SU-DHL-6 (cell line): Measurements from ENCODE around the gene KIN.

Experiments used
- H2AFZ ChIP-seq: fragments of 200-600 bp; sonication (generic); 2 replicates; pipeline ENCODE4 v1.6.1; 2014; ENCODE audit warnings: low read depth, mild to moderate bottlenecking, moderate library complexity, mixed read lengths, antibody characterized with exemption, low read length; ENCODE audit not compliant: severe bottlenecking
- H3F3A ChIP-seq: fragments of 200-600 bp; shearing (Covaris generic); 2 replicates; pipeline ENCODE4 v1.6.0; 2016; ENCODE audit warnings: antibody characterized with exemption, mild to moderate bottlenecking; ENCODE audit not compliant: insufficient read depth
- H3K27ac ChIP-seq: fragments of 200-600 bp; sonication (generic); 2 replicates; pipeline ENCODE4 v1.5.1; 2016; ENCODE audit warnings: low read depth, mild to moderate bottlenecking, low read length, moderate library complexity, mixed read lengths
- H3K27me3 ChIP-seq: fragments of 200-600 bp; sonication (generic), shearing (Covaris generic); 2 replicates; pipeline ENCODE4 v1.6.0; 2014; ENCODE audit warnings: mild to moderate bottlenecking, low read length
- H3K36me3 ChIP-seq: fragments of 200-600 bp; sonication (generic); 2 replicates; pipeline ENCODE4 v1.6.1; 2014; ENCODE audit warnings: mild to moderate bottlenecking, low read length, mixed read lengths
- H3K4me2 ChIP-seq: fragments of 300-600, 200-600 bp; shearing (Covaris generic), sonication (generic); 2 replicates; pipeline ENCODE4 v1.6.0; 2014; ENCODE audit warnings: low read length, low read depth, mild to moderate bottlenecking; ENCODE audit not compliant: poor library complexity, severe bottlenecking
- H3K4me3 ChIP-seq: fragments of 200-600 bp; sonication (generic); 2 replicates; pipeline ENCODE4 v1.5.1; 2014; ENCODE audit warnings: antibody characterized with exemption, low read length, mild to moderate bottlenecking, mixed read lengths; ENCODE audit not compliant: insufficient read depth, poor library complexity, severe bottlenecking
- H3K79me2 ChIP-seq: fragments of 200-600 bp; sonication (generic); 2 replicates; pipeline ENCODE4 v1.6.1; 2014; ENCODE audit warnings: mild to moderate bottlenecking, low read length, moderate library complexity; ENCODE audit not compliant: insufficient read depth
- H3K9ac ChIP-seq: fragments of 200-600 bp; sonication (generic); 2 replicates; pipeline ENCODE4 v1.7.0; 2014; ENCODE audit warnings: mild to moderate bottlenecking, low read length
- H3K9me2 ChIP-seq: fragments of 200-600 bp; sonication (generic); replicated peaks from 2 replicates; pipeline ENCODE4 v1.6.1; 2014; ENCODE audit warnings: low read length; ENCODE audit not compliant: insufficient read depth
- H3K9me3 ChIP-seq: fragments of 200-600 bp; sonication (generic); 2 replicates; pipeline ENCODE4 v1.6.1; 2014; ENCODE audit warnings: low read length, mixed read lengths; ENCODE audit not compliant: insufficient read depth
- H4K20me1 ChIP-seq: fragments of 200-600 bp; sonication (generic); 2 replicates; pipeline ENCODE4 v1.6.1; 2014; ENCODE audit warnings: low read depth, mild to moderate bottlenecking, antibody characterized with exemption, low read length, moderate library complexity, mixed read lengths
- CTCF ChIP-seq: fragments of 200-600 bp; sonication (generic); IDR thresholded peaks from one replicate; pipeline ENCODE4 v1.5.1; 2017; ENCODE audit warnings: antibody characterized with exemption, mild to moderate bottlenecking, low read length, moderate library complexity; ENCODE audit not compliant: insufficient read depth, poor library complexity, severe bottlenecking
- EZH2phosphoT487 ChIP-seq: fragments of 200-600 bp; sonication (generic), shearing (Covaris generic); conservative IDR thresholded peaks from 2 replicates; pipeline ENCODE4 v1.6.1; 2018; ENCODE audit warnings: mild to moderate bottlenecking, antibody characterized with exemption, low read length, moderate library complexity, mixed read lengths

KIN gene

DNA sequence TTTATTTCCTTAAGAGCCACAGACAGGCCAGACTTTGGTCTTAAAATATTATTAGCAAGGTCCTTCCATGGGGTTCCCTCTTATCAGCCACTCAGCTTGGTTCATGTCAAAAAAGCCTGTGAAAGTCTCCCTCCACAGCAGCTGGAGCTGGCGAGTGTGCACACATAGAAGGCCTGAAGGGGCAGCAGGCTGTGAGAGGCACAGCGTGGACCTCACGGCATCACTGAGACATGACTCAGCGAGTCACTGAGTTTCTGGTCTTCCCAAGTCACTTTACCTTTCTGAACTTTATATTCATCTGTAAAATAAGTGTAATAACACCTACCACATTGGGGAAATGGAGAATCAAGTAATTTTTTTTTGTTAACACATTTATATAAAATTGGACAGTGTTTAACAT, 39.2 kb upstream of the KIN start:
- H3K36me3 ChIP-seq = peaks cover 5% of the 10 kb centered on the region; the same call in 1 of the 2 replicates
- H3K9me3 ChIP-seq = no peaks in the 10 kb centered on the region
- no peak overlapping the region for H2AFZ ChIP-seq
- H3K27ac ChIP-seq = no peak overlapping the region
- no peak overlapping the region for H3K4me2 ChIP-seq
- H3K9ac ChIP-seq = no peak overlapping the region
- no peaks in the 10 kb centered on the region for H4K20me1 ChIP-seq
- no peaks in the 10 kb centered on the region for H3K9me2 ChIP-seq
- no peaks in the 10 kb centered on the region for H3K27me3 ChIP-seq
- TF ChIP-seq EZH2phosphoT487 (no peak), CTCF (no peak)
- H3K4me3 ChIP-seq = no peak overlapping the region
- H3K79me2 ChIP-seq = peaks cover 5% of the 10 kb centered on the region; the same call in 1 of the 2 replicates
- no peaks in the 10 kb centered on the region for H3F3A ChIP-seq

- Histone ChIP-seq H3F3A (no peaks in the 10 kb centered on the region), H3K27me3 (no peaks in the 10 kb centered on the region), H3K4me3 (no peak overlapping the region), H3K9me2 (no peaks in the 10 kb centered on the region), H3K27ac (no peak overlapping the region), H3K79me2 (peaks cover 11% of the 10 kb centered on the region; the same call in 1 of the 2 replicates), H2AFZ (no peak overlapping the region), H3K9me3 (no peaks in the 10 kb centered on the region), H3K4me2 (no peak overlapping the region), H3K36me3 (peaks cover 5% of the 10 kb centered on the region; the same call in 1 of the 2 replicates), H4K20me1 (no peaks in the 10 kb centered on the region), H3K9ac (no peak overlapping the region)
- TF ChIP-seq CTCF = no peak
- no peak for TF ChIP-seq EZH2phosphoT487
Measured at GRCh38 chr10:7824251-7824650, 36.5 kb upstream of the KIN start.

GRCh38 chr10:7819121-7819460, 31.3 kb upstream of the KIN start:
- Histone ChIP-seq H3F3A (no peaks in the 10 kb centered on the region), H3K79me2 (peaks cover 19% of the 10 kb centered on the region; the same call in 1 of the 2 replicates), H2AFZ (peak overlapping the region; percentile 47), H3K4me2 (peak overlapping the region; percentile 83), H3K9me3 (no peaks in the 10 kb centered on the region), H3K9me2 (no peaks in the 10 kb centered on the region), H4K20me1 (no peaks in the 10 kb centered on the region), H3K27ac (no peak overlapping the region), H3K4me3 (peak overlapping the region; percentile 90), H3K27me3 (no peaks in the 10 kb centered on the region), H3K9ac (peak overlapping the region; percentile 80), H3K36me3 (no peaks in the 10 kb centered on the region)
- no peak for TF ChIP-seq EZH2phosphoT487
- TF ChIP-seq CTCF = no peak
